ENCODE measurements around the gene COIL. TPM values are rescaled to one million over a fixed set of nuclear protein-coding genes. Genes with fewer than 3 reads are reported as not detected.

COIL gene
- total and polyA plus RNA-seq, 2 of the 13 experiments (the other 11 are each of a cell fraction or from before 2014, with no cell fraction given), result 8.1 to 29.4 TPM

- TF ChIP-seq TFE3 (CRISPR knock-in tag; IDR thresholded peaks at IDR 0.05), result no peak
- no peak for TF ChIP-seq MAFK (conservative IDR thresholded peaks at IDR 0.05 in 1 of 2, IDR thresholded peaks at IDR 0.05 in 1 of 2; ENCODE audit: low read length in 2 of 2)
- 0 out of 2 replicates have a peak, but pooled peaks have one; percentile 32 for TF ChIP-seq ZBTB7B (CRISPR knock-in tag; IDR thresholded peaks at IDR 0.05)
- TF ChIP-seq NR2F1 (CRISPR knock-in tag; IDR thresholded peaks at IDR 0.05), result peak in 1 of 2 experiments; percentile 53; a peak in 2 of 4 replicates
- TF ChIP-seq MZF1 (CRISPR knock-in tag; IDR thresholded peaks at IDR 0.05; ENCODE audit: borderline replicate concordance), result no peak
- TF ChIP-seq ZNF609 (CRISPR knock-in tag; IDR thresholded peaks at IDR 0.05; ENCODE audit: borderline replicate concordance), result 0 out of 2 replicates have a peak, but pooled peaks have one; percentile 33
- no peak; a peak in 1 of 4 replicates for TF ChIP-seq EP300 (IDR thresholded peaks at IDR 0.05; ENCODE audit: low read depth in 2 of 2, low read length in 2 of 2)
- TF ChIP-seq EP300 (CRISPR knock-in tag; IDR thresholded peaks at IDR 0.05; ENCODE audit: borderline replicate concordance), result no peak
- no peak for TF ChIP-seq RERE (CRISPR knock-in tag; IDR thresholded peaks at IDR 0.05; ENCODE audit: low read depth)
- no peak for TF ChIP-seq DNMT1 (CRISPR knock-in tag; IDR thresholded peaks at IDR 0.05)
- TF ChIP-seq ZNF251 (CRISPR knock-in tag; IDR thresholded peaks at IDR 0.05), result no peak
- TF ChIP-seq ZNF10 (CRISPR knock-in tag; IDR thresholded peaks at IDR 0.05; ENCODE audit: borderline replicate concordance, low read depth), result no peak
- no peak for TF ChIP-seq HNRNPK (IDR thresholded peaks at IDR 0.05; ENCODE audit: low read depth, low read length, poor library complexity, severe bottlenecking)
- no peak for TF ChIP-seq NFE2L1 (CRISPR knock-in tag; IDR thresholded peaks at IDR 0.05; ENCODE audit: borderline replicate concordance)
- TF ChIP-seq TFDP1 (CRISPR knock-in tag; IDR thresholded peaks at IDR 0.05; ENCODE audit: borderline replicate concordance), result no peak
Observed at GRCh38 chr17:56935461-56935860, 25.4 kb downstream of the COIL start (continued).
